ENCODE data around the gene MAGOH. TPM values are rescaled to one million over a fixed set of nuclear protein-coding genes. Genes with fewer than 3 reads are reported as not detected.

The MAGOH gene
- total RNA-seq (10 to 100 TPM; 18.8 to 42.4 (median 21.6) TPM), polyA plus RNA-seq (10 to 100 TPM; 63.4 to 74.2 TPM)
- long read RNA-seq, donor 1, partial matches to known transcripts, result 0 of 6 reads
- long read RNA-seq, donor 1, other reads (novel, unspliced or antisense), result 2 of 6 reads
- long read RNA-seq, donor 2, partial matches to known transcripts, result 0 of 2 reads
- long read RNA-seq, donor 2, other reads (novel, unspliced or antisense), result 0 of 2 reads
- long read RNA-seq, donor 3, partial matches to known transcripts, result 0 of 1 reads
- long read RNA-seq, donor 3, other reads (novel, unspliced or antisense), result 0 of 1 reads

DNA sequence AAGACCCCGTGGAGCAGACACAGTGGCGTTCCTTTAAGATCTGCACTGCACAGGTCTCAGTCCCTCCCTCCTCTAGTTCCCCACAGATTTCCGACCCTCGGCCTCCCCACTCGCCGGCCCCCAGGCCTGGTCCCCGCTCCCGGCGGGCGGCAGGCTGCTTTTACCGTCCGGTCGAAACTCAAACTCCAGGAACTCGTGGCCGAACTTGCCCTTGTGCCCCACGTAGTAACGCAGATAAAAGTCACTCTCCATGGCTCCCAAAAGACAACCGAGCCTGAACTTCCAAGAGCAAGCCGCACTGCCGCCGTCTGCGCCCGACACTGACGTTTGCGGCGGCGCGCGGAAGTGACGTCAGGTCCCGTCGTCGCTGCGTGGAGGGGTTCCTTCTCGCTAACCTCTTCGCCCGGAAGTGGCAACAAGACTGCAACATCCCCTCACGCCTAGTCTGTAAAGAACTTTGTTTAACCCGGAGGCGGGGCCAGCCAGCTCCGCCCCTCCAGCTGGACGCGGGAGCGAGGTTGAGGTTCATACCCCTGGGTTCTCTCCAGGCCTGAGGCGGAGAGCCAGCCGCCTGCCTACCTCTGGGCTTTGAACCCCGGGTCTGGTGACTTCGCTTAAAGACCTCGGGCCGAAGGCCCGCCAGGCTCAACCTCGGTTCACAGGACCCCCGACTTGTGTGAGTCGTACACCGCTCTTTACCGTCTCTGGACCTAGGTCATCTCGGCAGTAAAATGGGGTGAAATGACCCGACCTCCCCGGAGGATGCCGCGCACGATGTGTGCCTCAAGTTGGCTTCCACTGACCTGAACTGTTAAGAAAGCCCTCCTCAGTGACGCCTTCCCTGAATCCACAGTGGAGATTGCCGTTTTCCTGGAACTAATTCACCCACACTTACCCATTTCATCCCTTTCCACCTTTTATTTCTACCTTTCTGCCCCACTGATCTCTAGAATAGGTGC is at the start of gene MAGOH:
Gene MAGOH, minus strand, starts transcription at position 322 of the 959 bp plus-strand sequence. Its CDS starts 70 bp downstream, at position 252.
- peak; percentile 93 to 96 (median 95) for DNase-seq
- 4 to 11% (median 6%) methylated on average over 52 to 64 of the region's 64 CpGs for WGBS, 4 donors
- intact Hi-C loops (cut with DNase I), result loop anchor here in 1 of 10 donors (1.0 kb wide), 1 partner anchor 42 kb away; the partner anchor contains the start of gene CPT2
- no peaks in the 10 kb centered on the region for H3K9me3 ChIP-seq
- TF ChIP-seq CTCF (IDR thresholded peaks at IDR 0.05) (no peak), POLR2A (IDR thresholded peaks at IDR 0.05) (peak in 1 of 2 donors; percentile 73)
- H3K27ac ChIP-seq, result peak within 1 kb of the TSS in 11 of 12 donors; percentile 41 to 83 (median 71)
- H3K4me3 ChIP-seq, result peak within 1 kb of the TSS; percentile 77 to 100 (median 97)
- peaks cover 0 to 31% (median 29%) of the 10 kb centered on the region in 9 donors for H3K36me3 ChIP-seq
- peak; percentile 91 to 99 (median 98) for ATAC-seq
- H3K27me3 ChIP-seq, result no peaks in the 10 kb centered on the region
- peaks cover 0 to 29% (median 23%) of the 10 kb centered on the region in 12 donors for H3K4me1 ChIP-seq

DNA sequence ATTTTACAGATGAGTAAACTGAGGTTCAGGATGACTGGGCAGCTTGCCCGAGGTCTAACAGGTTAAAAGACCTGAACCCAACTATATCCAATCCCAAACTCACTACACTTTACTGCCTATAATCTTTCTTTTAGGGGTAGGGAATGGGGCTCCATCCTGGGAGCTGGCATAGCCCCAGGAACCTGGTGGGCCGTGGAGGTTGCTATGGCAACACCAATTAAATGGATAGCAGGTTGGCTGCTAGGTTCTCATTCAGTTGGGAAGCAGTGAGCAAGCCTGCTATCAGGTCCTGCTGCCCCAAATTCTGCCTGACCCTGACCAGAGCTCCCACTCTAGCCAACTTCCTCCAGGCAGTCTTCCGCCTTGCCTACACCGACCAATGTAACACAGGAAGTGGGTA is 48.6 kb upstream of the MAGOH start:
- Histone ChIP-seq H3K27ac (no peak overlapping the region), H3K36me3 (peaks cover 0 to 4% (median 0%) of the 10 kb centered on the region in 9 donors), H3K4me1 (peaks cover 0 to 22% (median 0%) of the 10 kb centered on the region in 12 donors), H3K4me3 (no peak overlapping the region), H3K9me3 (no peaks in the 10 kb centered on the region), H3K27me3 (no peaks in the 10 kb centered on the region)
- TF ChIP-seq CTCF (IDR thresholded peaks at IDR 0.05) (no peak), POLR2A (IDR thresholded peaks at IDR 0.05) (no peak)
- no peak for DNase-seq
- WGBS, 4 donors, result 78 to 84% (median 82%) methylated on average over 4 of the region's 4 CpGs
- no peak for ATAC-seq
- intact Hi-C loops (cut with DNase I), result no loop called here

- Histone ChIP-seq H3K4me1 (peaks cover 0 to 22% (median 0%) of the 10 kb centered on the region in 12 donors), H3K36me3 (peaks cover 0 to 4% (median 0%) of the 10 kb centered on the region in 9 donors), H3K4me3 (no peak overlapping the region), H3K27me3 (no peaks in the 10 kb centered on the region), H3K27ac (no peak overlapping the region), H3K9me3 (no peaks in the 10 kb centered on the region)
- WGBS, 4 donors, result 60 to 70% (median 63%) methylated on average over 8 of the region's 8 CpGs
- no peak for TF ChIP-seq CTCF (IDR thresholded peaks at IDR 0.05)
- no peak for TF ChIP-seq POLR2A (IDR thresholded peaks at IDR 0.05)
- peak; percentile 29 to 81 (median 53) for ATAC-seq
- intact Hi-C loops (cut with DNase I), result no loop called here
- no peak for DNase-seq
Measured at GRCh38 chr1:53285969-53286760, 47.8 kb upstream of the MAGOH start.
